ENCODE results near the gene RHBDL3.

- TF ChIP-seq CTCF (conservative IDR thresholded peaks at IDR 0.05) (no peak), EZH2 (IDR thresholded peaks at IDR 0.05; ENCODE audit: low read depth) (no peak)
Observed at GRCh38 chr17:32297860-32298259, 32.2 kb downstream of the RHBDL3 start.

All from PC-9 (cell line).